ENCODE results near the gene PLXNA2. TPM values are rescaled to one million over a fixed set of nuclear protein-coding genes. Genes with fewer than 3 reads are reported as not detected.

PLXNA2 gene
- total RNA-seq, 1 experiment from 2014 or later = 0.89 TPM

DNA sequence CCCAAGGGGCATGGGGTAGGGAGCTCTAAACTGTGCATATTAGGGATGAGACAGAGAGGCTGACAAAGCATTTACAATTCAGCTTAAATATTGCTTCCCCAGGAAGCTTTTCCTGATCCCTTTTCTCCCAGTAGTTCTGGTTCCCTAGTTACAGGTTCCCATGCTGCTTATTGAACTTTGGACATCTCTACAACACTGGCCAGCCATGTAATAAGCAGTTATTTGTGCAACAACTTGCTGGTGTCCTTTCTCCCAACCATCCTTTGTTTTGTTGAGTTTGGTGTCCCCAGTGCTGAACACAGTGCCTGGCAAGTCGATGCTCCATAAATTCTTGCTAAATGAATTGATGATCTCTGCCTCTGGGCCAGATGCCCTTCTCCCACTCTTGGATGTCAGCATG lies 80.6 kb downstream of the PLXNA2 start:
- Histone ChIP-seq H2AFZ (ENCODE audit: low read depth, low read length, poor library complexity, severe bottlenecking) (no peak overlapping the region), H3K4me3 (replicated peaks in 1 of 2; ENCODE audit: low read depth in 1 of 2, low read length in 2 of 2) (no peak overlapping the region), H3K27ac (ENCODE audit: low read depth, low read length) (no peak overlapping the region), H3K9me3 (ENCODE audit: control insufficient read depth in 1 of 2, insufficient read depth in 1 of 2, low read depth in 1 of 2, low read length in 2 of 2) (no peaks in the 10 kb centered on the region), H3K27me3 (ENCODE audit: insufficient read depth, low read length) (peaks cover 45% of the 10 kb centered on the region), H3K9ac (ENCODE audit: low read length) (no peak overlapping the region), H3K4me2 (ENCODE audit: low read length) (no peak overlapping the region), H3K36me3 (ENCODE audit: control insufficient read depth in 1 of 2, insufficient read depth in 2 of 2, low read length in 2 of 2) (no peaks in the 10 kb centered on the region), H3K79me2 (ENCODE audit: insufficient read depth, low read length) (no peaks in the 10 kb centered on the region), H3K4me1 (ENCODE audit: control insufficient read depth in 1 of 2, insufficient read depth in 2 of 2, low read length in 2 of 2) (no peaks in the 10 kb centered on the region), H3K9me2 (ENCODE audit: insufficient read depth) (no peaks in the 10 kb centered on the region), H4K20me1 (ENCODE audit: insufficient read depth) (no peaks in the 10 kb centered on the region)
- no peak for ATAC-seq
- POLR2A ChIA-PET = no interaction called here
- intact Hi-C loops (cut with micrococcal nuclease) = no loop called here
- BruUV-seq (replicated peaks) = no TSS peak
- CTCF ChIA-PET = no interaction called here
- DNase-seq (ENCODE audit: low read depth, low spot score) = no peak
- RAD21 ChIA-PET (ENCODE audit: low non-redundant PET in 1 of 2, low total read pairs in 2 of 2, uncharacterized antibody in 2 of 2, unreplicated experiment in 2 of 2) = no interaction called here
- TF ChIP-seq CEBPB (IDR thresholded peaks at IDR 0.05; ENCODE audit: low read depth) = no peak

DNA sequence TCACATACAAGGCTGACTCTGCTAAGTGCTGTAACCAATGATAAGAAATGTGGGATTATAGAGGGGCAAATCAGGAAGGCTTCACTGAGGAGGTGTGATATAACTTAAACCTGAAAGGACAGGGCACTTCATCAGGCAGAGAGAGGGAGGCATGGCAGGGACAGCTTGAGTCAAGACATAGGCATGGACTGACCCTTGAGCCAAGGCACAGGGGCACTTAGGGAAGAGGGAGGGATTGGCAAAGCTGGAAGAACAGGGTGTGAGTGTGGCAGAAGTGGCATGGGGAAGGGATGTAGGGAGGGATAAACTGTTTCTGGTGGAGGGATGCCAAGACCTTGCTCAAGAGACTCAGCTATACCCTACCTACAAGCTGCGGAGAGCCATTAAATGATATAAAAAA lies 81.3 kb downstream of the PLXNA2 start:
- H3K4me3 ChIP-seq (replicated peaks in 1 of 2; ENCODE audit: low read depth in 1 of 2, low read length in 2 of 2) = no peak overlapping the region
- TF ChIP-seq, protein P1, sequence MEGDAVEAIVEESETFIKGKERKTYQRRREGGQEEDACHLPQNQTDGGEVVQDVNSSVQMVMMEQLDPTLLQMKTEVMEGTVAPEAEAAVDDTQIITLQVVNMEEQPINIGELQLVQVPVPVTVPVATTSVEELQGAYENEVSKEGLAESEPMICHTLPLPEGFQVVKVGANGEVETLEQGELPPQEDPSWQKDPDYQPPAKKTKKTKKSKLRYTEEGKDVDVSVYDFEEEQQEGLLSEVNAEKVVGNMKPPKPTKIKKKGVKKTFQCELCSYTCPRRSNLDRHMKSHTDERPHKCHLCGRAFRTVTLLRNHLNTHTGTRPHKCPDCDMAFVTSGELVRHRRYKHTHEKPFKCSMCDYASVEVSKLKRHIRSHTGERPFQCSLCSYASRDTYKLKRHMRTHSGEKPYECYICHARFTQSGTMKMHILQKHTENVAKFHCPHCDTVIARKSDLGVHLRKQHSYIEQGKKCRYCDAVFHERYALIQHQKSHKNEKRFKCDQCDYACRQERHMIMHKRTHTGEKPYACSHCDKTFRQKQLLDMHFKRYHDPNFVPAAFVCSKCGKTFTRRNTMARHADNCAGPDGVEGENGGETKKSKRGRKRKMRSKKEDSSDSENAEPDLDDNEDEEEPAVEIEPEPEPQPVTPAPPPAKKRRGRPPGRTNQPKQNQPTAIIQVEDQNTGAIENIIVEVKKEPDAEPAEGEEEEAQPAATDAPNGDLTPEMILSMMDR (IDR thresholded peaks at IDR 0.05 in 2 of 3, conservative IDR thresholded peaks at IDR 0.05 in 1 of 3; ENCODE audit: borderline replicate concordance in 1 of 3, insufficient read depth in 1 of 3, low read depth in 2 of 3, low read length in 2 of 3) = no peak
- no peak for TF ChIP-seq JUND (IDR thresholded peaks at IDR 0.05)
- TF ChIP-seq, protein P2, sequence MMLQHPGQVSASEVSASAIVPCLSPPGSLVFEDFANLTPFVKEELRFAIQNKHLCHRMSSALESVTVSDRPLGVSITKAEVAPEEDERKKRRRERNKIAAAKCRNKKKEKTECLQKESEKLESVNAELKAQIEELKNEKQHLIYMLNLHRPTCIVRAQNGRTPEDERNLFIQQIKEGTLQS (IDR thresholded peaks at IDR 0.05) = no peak
- TF ChIP-seq, protein P3, sequence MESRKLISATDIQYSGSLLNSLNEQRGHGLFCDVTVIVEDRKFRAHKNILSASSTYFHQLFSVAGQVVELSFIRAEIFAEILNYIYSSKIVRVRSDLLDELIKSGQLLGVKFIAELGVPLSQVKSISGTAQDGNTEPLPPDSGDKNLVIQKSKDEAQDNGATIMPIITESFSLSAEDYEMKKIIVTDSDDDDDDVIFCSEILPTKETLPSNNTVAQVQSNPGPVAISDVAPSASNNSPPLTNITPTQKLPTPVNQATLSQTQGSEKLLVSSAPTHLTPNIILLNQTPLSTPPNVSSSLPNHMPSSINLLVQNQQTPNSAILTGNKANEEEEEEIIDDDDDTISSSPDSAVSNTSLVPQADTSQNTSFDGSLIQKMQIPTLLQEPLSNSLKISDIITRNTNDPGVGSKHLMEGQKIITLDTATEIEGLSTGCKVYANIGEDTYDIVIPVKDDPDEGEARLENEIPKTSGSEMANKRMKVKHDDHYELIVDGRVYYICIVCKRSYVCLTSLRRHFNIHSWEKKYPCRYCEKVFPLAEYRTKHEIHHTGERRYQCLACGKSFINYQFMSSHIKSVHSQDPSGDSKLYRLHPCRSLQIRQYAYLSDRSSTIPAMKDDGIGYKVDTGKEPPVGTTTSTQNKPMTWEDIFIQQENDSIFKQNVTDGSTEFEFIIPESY (IDR thresholded peaks at IDR 0.05; ENCODE audit: extremely low read depth, insufficient replicate concordance, low read length) = no peak
- TF ChIP-seq SRF (IDR thresholded peaks at IDR 0.05; ENCODE audit: low read depth) = no peak
- TF ChIP-seq TCF7L2 (IDR thresholded peaks at IDR 0.05; ENCODE audit: borderline replicate concordance, extremely low read depth, insufficient read depth, insufficient read length) = no peak
- TF ChIP-seq EZH2phosphoT487 (IDR thresholded peaks at IDR 0.05; ENCODE audit: borderline replicate concordance) = no peak
- TF ChIP-seq SIN3A (IDR thresholded peaks at IDR 0.05; ENCODE audit: low read depth) = no peak
- TF ChIP-seq RAD21 (IDR thresholded peaks at IDR 0.05; ENCODE audit: low read depth) = no peak
- TF ChIP-seq EZH2 (IDR thresholded peaks at IDR 0.05) = no peak
- TF ChIP-seq ZFX (IDR thresholded peaks at IDR 0.05) = no peak
- DNase-seq (ENCODE audit: low read depth, low spot score) (no peak), ATAC-seq (no peak)
- no peaks in the 10 kb centered on the region for H3K36me3 ChIP-seq (ENCODE audit: control insufficient read depth in 1 of 2, insufficient read depth in 2 of 2, low read length in 2 of 2)
- BruUV-seq (replicated peaks) = no TSS peak
- no peaks in the 10 kb centered on the region for H3K9me3 ChIP-seq (ENCODE audit: control insufficient read depth in 1 of 2, insufficient read depth in 1 of 2, low read depth in 1 of 2, low read length in 2 of 2)
- ChIA-PET RAD21 (ENCODE audit: low non-redundant PET in 1 of 2, low total read pairs in 2 of 2, uncharacterized antibody in 2 of 2, unreplicated experiment in 2 of 2) (no interaction called here), CTCF (interaction anchor here (1.3 kb wide), 1 partner anchor 30 kb away, joined by 4 read pairs; no protein-coding TSS in a partner anchor), POLR2A (no interaction called here)
- no peak overlapping the region for H3K9ac ChIP-seq (ENCODE audit: low read length)
- no peaks in the 10 kb centered on the region for H3K9me2 ChIP-seq (ENCODE audit: insufficient read depth)
- intact Hi-C loops (cut with micrococcal nuclease) = no loop called here
- no peak overlapping the region for H3K4me2 ChIP-seq (ENCODE audit: low read length)
- no peaks in the 10 kb centered on the region for H3K79me2 ChIP-seq (ENCODE audit: insufficient read depth, low read length)
- peaks cover 52% of the 10 kb centered on the region for H3K27me3 ChIP-seq (ENCODE audit: insufficient read depth, low read length)
- no peaks in the 10 kb centered on the region for H3K4me1 ChIP-seq (ENCODE audit: control insufficient read depth in 1 of 2, insufficient read depth in 2 of 2, low read length in 2 of 2)
- H3K27ac ChIP-seq (ENCODE audit: low read depth, low read length) = no peak overlapping the region
- no peaks in the 10 kb centered on the region for H4K20me1 ChIP-seq (ENCODE audit: insufficient read depth)
- H2AFZ ChIP-seq (ENCODE audit: low read depth, low read length, poor library complexity, severe bottlenecking) = no peak overlapping the region

Data from HCT116 (cell line).